Ovary (tissue), 3 donors: Measurements from ENCODE around the gene TSEN15.

Experiments
- CTCF ChIP-seq, 3 donors: fragments of 450-650 bp in 2 of 3; fragments of 200-600 bp in 1 of 3; IDR thresholded peaks; one replicate each; pipeline versions ENCODE4 v1.5.1 to v1.8.0; 2016 to 2022; ENCODE audit warnings: antibody characterized with exemption in 3 of 3, mild to moderate bottlenecking in 1 of 3
- POLR2A ChIP-seq: fragments of 450-650 bp; IDR thresholded peaks from one replicate; pipeline ENCODE4 v1.6.1; 2017; ENCODE audit warnings: antibody characterized with exemption, mild to moderate bottlenecking, moderate library complexity
- donor health status: DM: no; HTN: no; CAD: no.

- TF ChIP-seq POLR2A = no peak
- no peak for TF ChIP-seq CTCF (IDR thresholded peaks at IDR 0.05)
Measured at GRCh38 chr1:184048561-184049240, 2.8 kb upstream of the TSEN15 start.
